HepG2 (cell line): ENCODE measurements around the gene TMIGD2.

Experiments used
- FOSL2 ChIP-seq: sonication (generic); formaldehyde crosslinking; IDR thresholded peaks from 2 replicates; pipeline ENCODE4 v1.4.0; 2020; ENCODE audit warnings: missing genetic modification reagents
- HCFC1 ChIP-seq: fragments of 150-350 bp; IDR thresholded peaks from 2 replicates; pipeline ENCODE4 v1.6.1; 2014; ENCODE audit warnings: low read depth, low read length
- MAX ChIP-seq: IDR thresholded peaks from 2 replicates; pipeline ENCODE4 v1.6.1; 2012; ENCODE audit warnings: inconsistent platforms
- ZFP37 ChIP-seq: sonication (generic); formaldehyde crosslinking; IDR thresholded peaks from 2 replicates; pipeline ENCODE4 v1.4.0; 2020; ENCODE audit warnings: missing genetic modification reagents, borderline replicate concordance
- TF ChIP-seq, protein P1 (sequence below): sonication (generic); formaldehyde crosslinking; IDR thresholded peaks from 2 replicates; pipeline ENCODE4 v1.5.0; 2020; ENCODE audit warnings: missing genetic modification reagents, mild to moderate bottlenecking, borderline replicate concordance
- TF ChIP-seq, protein P2 (sequence below): IDR thresholded peaks from 2 replicates; pipeline ENCODE4 v1.6.1; 2016; ENCODE audit warnings: low read depth, missing genetic modification reagents, missing compliant biosample characterization
- TF ChIP-seq, protein P3 (sequence below): sonication (generic); formaldehyde crosslinking; IDR thresholded peaks from 2 replicates; pipeline ENCODE4 v1.5.0; 2020; ENCODE audit warnings: mild to moderate bottlenecking, missing genetic modification reagents, moderate library complexity
- TF ChIP-seq, protein P4 (sequence below): sonication (generic); formaldehyde crosslinking; IDR thresholded peaks from 2 replicates; pipeline ENCODE4 v1.5.1; 2020; ENCODE audit warnings: mild to moderate bottlenecking, missing genetic modification reagents, moderate library complexity

DNA sequence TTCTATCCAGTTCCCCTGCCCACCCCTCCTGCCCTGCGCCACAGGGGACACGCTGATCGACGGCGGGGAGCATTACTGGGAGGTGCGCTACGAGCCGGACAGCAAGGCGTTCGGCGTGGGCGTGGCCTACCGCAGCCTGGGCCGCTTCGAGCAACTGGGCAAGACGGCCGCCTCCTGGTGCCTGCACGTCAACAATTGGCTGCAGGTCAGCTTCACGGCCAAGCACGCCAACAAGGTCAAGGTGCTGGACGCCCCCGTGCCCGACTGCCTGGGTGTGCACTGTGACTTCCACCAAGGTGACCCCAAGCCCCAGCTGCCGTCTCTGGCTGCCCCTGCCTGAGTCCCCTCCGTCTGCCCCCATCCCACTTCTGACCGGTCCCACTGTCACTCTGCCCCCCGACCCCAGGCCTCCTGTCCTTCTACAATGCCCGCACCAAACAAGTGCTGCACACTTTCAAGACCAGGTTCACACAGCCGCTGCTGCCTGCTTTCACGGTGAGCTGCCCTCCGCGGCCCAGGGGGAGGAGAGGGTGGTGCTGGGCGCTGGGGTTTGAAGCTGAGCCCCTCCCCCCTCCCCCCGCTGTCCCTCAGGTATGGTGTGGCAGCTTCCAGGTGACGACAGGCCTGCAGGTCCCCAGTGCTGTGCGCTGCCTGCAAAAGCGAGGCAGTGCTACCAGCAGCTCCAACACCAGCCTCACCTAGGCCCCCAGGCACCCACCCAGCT is 20.9 kb upstream of the TMIGD2 start:
- TF ChIP-seq, protein P1, sequence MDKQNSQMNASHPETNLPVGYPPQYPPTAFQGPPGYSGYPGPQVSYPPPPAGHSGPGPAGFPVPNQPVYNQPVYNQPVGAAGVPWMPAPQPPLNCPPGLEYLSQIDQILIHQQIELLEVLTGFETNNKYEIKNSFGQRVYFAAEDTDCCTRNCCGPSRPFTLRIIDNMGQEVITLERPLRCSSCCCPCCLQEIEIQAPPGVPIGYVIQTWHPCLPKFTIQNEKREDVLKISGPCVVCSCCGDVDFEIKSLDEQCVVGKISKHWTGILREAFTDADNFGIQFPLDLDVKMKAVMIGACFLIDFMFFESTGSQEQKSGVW (CRISPR knock-in tag), result no peak
- TF ChIP-seq, protein P2, sequence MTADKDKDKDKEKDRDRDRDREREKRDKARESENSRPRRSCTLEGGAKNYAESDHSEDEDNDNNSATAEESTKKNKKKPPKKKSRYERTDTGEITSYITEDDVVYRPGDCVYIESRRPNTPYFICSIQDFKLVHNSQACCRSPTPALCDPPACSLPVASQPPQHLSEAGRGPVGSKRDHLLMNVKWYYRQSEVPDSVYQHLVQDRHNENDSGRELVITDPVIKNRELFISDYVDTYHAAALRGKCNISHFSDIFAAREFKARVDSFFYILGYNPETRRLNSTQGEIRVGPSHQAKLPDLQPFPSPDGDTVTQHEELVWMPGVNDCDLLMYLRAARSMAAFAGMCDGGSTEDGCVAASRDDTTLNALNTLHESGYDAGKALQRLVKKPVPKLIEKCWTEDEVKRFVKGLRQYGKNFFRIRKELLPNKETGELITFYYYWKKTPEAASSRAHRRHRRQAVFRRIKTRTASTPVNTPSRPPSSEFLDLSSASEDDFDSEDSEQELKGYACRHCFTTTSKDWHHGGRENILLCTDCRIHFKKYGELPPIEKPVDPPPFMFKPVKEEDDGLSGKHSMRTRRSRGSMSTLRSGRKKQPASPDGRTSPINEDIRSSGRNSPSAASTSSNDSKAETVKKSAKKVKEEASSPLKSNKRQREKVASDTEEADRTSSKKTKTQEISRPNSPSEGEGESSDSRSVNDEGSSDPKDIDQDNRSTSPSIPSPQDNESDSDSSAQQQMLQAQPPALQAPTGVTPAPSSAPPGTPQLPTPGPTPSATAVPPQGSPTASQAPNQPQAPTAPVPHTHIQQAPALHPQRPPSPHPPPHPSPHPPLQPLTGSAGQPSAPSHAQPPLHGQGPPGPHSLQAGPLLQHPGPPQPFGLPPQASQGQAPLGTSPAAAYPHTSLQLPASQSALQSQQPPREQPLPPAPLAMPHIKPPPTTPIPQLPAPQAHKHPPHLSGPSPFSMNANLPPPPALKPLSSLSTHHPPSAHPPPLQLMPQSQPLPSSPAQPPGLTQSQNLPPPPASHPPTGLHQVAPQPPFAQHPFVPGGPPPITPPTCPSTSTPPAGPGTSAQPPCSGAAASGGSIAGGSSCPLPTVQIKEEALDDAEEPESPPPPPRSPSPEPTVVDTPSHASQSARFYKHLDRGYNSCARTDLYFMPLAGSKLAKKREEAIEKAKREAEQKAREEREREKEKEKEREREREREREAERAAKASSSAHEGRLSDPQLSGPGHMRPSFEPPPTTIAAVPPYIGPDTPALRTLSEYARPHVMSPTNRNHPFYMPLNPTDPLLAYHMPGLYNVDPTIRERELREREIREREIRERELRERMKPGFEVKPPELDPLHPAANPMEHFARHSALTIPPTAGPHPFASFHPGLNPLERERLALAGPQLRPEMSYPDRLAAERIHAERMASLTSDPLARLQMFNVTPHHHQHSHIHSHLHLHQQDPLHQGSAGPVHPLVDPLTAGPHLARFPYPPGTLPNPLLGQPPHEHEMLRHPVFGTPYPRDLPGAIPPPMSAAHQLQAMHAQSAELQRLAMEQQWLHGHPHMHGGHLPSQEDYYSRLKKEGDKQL (CRISPR knock-in tag), result no peak
- TF ChIP-seq MAX, result no peak
- no peak for TF ChIP-seq FOSL2 (CRISPR knock-in tag)
- TF ChIP-seq, protein P3, sequence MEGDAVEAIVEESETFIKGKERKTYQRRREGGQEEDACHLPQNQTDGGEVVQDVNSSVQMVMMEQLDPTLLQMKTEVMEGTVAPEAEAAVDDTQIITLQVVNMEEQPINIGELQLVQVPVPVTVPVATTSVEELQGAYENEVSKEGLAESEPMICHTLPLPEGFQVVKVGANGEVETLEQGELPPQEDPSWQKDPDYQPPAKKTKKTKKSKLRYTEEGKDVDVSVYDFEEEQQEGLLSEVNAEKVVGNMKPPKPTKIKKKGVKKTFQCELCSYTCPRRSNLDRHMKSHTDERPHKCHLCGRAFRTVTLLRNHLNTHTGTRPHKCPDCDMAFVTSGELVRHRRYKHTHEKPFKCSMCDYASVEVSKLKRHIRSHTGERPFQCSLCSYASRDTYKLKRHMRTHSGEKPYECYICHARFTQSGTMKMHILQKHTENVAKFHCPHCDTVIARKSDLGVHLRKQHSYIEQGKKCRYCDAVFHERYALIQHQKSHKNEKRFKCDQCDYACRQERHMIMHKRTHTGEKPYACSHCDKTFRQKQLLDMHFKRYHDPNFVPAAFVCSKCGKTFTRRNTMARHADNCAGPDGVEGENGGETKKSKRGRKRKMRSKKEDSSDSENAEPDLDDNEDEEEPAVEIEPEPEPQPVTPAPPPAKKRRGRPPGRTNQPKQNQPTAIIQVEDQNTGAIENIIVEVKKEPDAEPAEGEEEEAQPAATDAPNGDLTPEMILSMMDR (CRISPR knock-in tag), result no peak
- TF ChIP-seq, protein P4, sequence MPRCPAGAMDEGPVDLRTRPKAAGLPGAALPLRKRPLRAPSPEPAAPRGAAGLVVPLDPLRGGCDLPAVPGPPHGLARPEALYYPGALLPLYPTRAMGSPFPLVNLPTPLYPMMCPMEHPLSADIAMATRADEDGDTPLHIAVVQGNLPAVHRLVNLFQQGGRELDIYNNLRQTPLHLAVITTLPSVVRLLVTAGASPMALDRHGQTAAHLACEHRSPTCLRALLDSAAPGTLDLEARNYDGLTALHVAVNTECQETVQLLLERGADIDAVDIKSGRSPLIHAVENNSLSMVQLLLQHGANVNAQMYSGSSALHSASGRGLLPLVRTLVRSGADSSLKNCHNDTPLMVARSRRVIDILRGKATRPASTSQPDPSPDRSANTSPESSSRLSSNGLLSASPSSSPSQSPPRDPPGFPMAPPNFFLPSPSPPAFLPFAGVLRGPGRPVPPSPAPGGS (CRISPR knock-in tag), result no peak
- no peak for TF ChIP-seq ZFP37 (CRISPR knock-in tag)
- TF ChIP-seq HCFC1, result no peak
